ENCODE data around the gene PHF2. TPM values are rescaled to one million over a fixed set of nuclear protein-coding genes. Genes with fewer than 3 reads are reported as not detected.

The PHF2 gene
- total and polyA plus RNA-seq, 2 experiments from 2014 or later, result 4.3 to 11.8 TPM

GRCh38 chr9:93635186-93636107, 59.1 kb downstream of the PHF2 start (continued):
- TF ChIP-seq, protein P1, sequence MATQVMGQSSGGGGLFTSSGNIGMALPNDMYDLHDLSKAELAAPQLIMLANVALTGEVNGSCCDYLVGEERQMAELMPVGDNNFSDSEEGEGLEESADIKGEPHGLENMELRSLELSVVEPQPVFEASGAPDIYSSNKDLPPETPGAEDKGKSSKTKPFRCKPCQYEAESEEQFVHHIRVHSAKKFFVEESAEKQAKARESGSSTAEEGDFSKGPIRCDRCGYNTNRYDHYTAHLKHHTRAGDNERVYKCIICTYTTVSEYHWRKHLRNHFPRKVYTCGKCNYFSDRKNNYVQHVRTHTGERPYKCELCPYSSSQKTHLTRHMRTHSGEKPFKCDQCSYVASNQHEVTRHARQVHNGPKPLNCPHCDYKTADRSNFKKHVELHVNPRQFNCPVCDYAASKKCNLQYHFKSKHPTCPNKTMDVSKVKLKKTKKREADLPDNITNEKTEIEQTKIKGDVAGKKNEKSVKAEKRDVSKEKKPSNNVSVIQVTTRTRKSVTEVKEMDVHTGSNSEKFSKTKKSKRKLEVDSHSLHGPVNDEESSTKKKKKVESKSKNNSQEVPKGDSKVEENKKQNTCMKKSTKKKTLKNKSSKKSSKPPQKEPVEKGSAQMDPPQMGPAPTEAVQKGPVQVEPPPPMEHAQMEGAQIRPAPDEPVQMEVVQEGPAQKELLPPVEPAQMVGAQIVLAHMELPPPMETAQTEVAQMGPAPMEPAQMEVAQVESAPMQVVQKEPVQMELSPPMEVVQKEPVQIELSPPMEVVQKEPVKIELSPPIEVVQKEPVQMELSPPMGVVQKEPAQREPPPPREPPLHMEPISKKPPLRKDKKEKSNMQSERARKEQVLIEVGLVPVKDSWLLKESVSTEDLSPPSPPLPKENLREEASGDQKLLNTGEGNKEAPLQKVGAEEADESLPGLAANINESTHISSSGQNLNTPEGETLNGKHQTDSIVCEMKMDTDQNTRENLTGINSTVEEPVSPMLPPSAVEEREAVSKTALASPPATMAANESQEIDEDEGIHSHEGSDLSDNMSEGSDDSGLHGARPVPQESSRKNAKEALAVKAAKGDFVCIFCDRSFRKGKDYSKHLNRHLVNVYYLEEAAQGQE (IDR thresholded peaks at IDR 0.05; ENCODE audit: unreplicated experiment), result no peak
- TF ChIP-seq CTCF (conservative IDR thresholded peaks at IDR 0.05; ENCODE audit: low read depth in 2 of 2), result no peak
- TF ChIP-seq ZNF114 (CRISPR knock-in tag; IDR thresholded peaks at IDR 0.05), result no peak
- no peak for TF ChIP-seq EZH2phosphoT487 (IDR thresholded peaks at IDR 0.05; ENCODE audit: unreplicated experiment)
- TF ChIP-seq NANOG (IDR thresholded peaks at IDR 0.05; ENCODE audit: borderline replicate concordance), result no peak
- TF ChIP-seq CREB1 (CRISPR knock-in tag; IDR thresholded peaks at IDR 0.05; ENCODE audit: low read depth), result no peak

DNA sequence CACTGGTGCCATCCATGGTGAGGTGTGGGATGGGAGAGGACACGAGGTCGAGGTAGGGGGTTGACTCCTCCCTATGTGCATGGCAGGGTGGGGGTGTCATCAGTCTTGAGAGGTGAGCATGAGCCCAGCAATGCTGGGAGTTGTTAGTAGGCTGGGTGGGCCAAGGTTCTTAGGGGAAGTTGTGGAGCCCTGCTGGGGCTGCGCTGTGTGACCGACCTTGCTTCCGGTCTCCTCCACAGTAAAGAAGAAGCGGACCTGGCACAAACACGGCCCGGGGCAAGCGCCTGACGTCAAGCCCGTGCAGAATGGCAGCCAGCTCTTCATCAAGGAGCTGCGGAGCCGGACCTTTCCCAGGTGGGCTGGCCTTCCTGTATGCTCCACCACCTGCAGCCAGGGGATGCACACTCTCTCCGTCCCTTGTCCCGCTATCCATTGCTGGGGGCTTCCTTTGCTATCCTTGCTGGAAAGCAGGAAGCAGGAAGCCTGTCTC, 59.8 kb downstream of the PHF2 start:
- H3F3A ChIP-seq (replicated peaks; ENCODE audit: low read depth), result no peaks in the 10 kb centered on the region
- H3K4me3 ChIP-seq, result no peak overlapping the region
- H3K4me2 ChIP-seq, result no peak overlapping the region
- H3K9me3 Mint-ChIP-seq, result peaks cover 19% of the 10 kb centered on the region
- peaks cover 5% of the 10 kb centered on the region for H3K27me3 Mint-ChIP-seq (ENCODE audit: insufficient read depth, low read depth, poor library complexity)
- ATAC-seq (no peak), DNase-seq (ENCODE audit: low spot score) (no peak)
- no peaks in the 10 kb centered on the region for H3K27me3 ChIP-seq (ENCODE audit: insufficient read depth)
- peaks cover 11% of the 10 kb centered on the region for H3K36me3 ChIP-seq (ENCODE audit: insufficient read depth)
- no peak overlapping the region for H3K4me3 Mint-ChIP-seq
- H3K27ac Mint-ChIP-seq, result no peak overlapping the region
- peaks cover 35% of the 10 kb centered on the region for H3K36me3 Mint-ChIP-seq (ENCODE audit: low read depth)
- no peaks in the 10 kb centered on the region for H4K20me1 ChIP-seq (replicated peaks; ENCODE audit: insufficient read depth)
- 0 out of 2 replicates have a peak, but pooled peaks cover 5% of the 10 kb centered on the region for H3K9me2 ChIP-seq (ENCODE audit: insufficient read depth)
- no peak overlapping the region for H3K27ac ChIP-seq (ENCODE audit: low read depth)
- H2AFZ ChIP-seq, result no peak overlapping the region
- no peaks in the 10 kb centered on the region for H3K4me1 Mint-ChIP-seq
- H3K4me1 ChIP-seq (ENCODE audit: insufficient read depth), result no peaks in the 10 kb centered on the region
- no peaks in the 10 kb centered on the region for H3K79me2 ChIP-seq (replicated peaks; ENCODE audit: insufficient read depth)
- TF ChIP-seq EZH2 (IDR thresholded peaks at IDR 0.05; ENCODE audit: low read depth, unreplicated experiment) (no peak), EZH2phosphoT487 (IDR thresholded peaks at IDR 0.05; ENCODE audit: unreplicated experiment) (no peak), ZNF331 (CRISPR knock-in tag; IDR thresholded peaks at IDR 0.05; ENCODE audit: low read depth) (no peak), CREB1 (CRISPR knock-in tag; IDR thresholded peaks at IDR 0.05; ENCODE audit: low read depth) (no peak)
- TF ChIP-seq, protein P1 (IDR thresholded peaks at IDR 0.05; ENCODE audit: unreplicated experiment), result no peak
